ENCODE results near the gene HARBI1. TPM values are rescaled to one million over a fixed set of nuclear protein-coding genes. Genes with fewer than 3 reads are reported as not detected.

HARBI1 gene
- total RNA-seq, 1 experiment from 2014 or later: 6.3 TPM

DNA sequence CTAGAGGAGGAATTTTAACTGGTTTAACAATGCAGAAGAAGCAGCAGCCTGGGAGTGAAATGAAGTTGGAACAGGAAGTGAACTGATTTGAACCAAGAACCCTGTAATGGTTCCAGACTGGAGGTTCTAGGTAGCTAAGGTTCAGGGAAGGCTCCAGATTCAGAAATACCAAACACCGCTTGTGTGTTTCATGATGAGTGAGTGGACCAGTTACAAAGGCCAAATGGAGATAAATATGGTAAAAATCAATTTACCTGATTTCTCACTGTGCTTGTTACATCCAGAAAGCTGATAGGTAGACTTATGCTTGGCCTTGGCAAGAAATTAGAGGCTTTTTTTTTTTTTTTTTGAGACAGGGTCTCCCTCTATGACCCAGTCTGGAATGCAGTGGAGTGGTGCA is 13.2 kb upstream of the HARBI1 start:
- no peaks in the 10 kb centered on the region for H3K9me3 Mint-ChIP-seq
- Histone ChIP-seq H2BK20ac (ENCODE audit: low read depth, low read length, poor library complexity, severe bottlenecking) (no peak overlapping the region), H3K23ac (ENCODE audit: insufficient read length, low read depth, low read length) (no peak overlapping the region), H3K18ac (ENCODE audit: insufficient read length, low read depth, low read length) (no peak overlapping the region), H3K27ac (ENCODE audit: insufficient read length, low read depth, low read length) (no peak overlapping the region), H3K4me1 (ENCODE audit: insufficient read depth, low read length) (no peaks in the 10 kb centered on the region), H3K79me1 (ENCODE audit: insufficient read depth, low read depth, low read length, poor library complexity, severe bottlenecking) (no peaks in the 10 kb centered on the region), H3K14ac (ENCODE audit: insufficient read depth, low read length) (no peak overlapping the region), H3K56ac (ENCODE audit: insufficient read length, low read depth, low read length) (no peak overlapping the region), H3K79me2 (ENCODE audit: insufficient read depth, low read length) (no peaks in the 10 kb centered on the region), H3K27me3 (ENCODE audit: insufficient read depth, low read length) (no peaks in the 10 kb centered on the region), H3K23me2 (ENCODE audit: insufficient read length, low read depth, low read length, poor library complexity, severe bottlenecking) (no peaks in the 10 kb centered on the region), H3T11ph (ENCODE audit: low read length) (no peak overlapping the region), H2BK15ac (ENCODE audit: low read depth, low read length) (no peak overlapping the region), H2BK12ac (ENCODE audit: insufficient read length, low read depth, low read length) (no peak overlapping the region), H4K5ac (ENCODE audit: insufficient read length, low read depth, low read length) (no peak overlapping the region), H3K9me3 (ENCODE audit: control insufficient read depth, low read depth, low read length) (no peaks in the 10 kb centered on the region), H4K20me1 (ENCODE audit: control insufficient read depth, insufficient read depth, insufficient read length) (no peaks in the 10 kb centered on the region), H2AFZ (ENCODE audit: low read length) (no peak overlapping the region), H4K91ac (ENCODE audit: insufficient read length, low read depth, low read length) (no peak overlapping the region), H2BK5ac (ENCODE audit: insufficient read length, low read length) (no peak overlapping the region), H3K9ac (ENCODE audit: extremely low read depth, insufficient read length, low read length) (no peak overlapping the region), H4K8ac (replicated peaks; ENCODE audit: insufficient read length, low read depth, low read length) (no peak overlapping the region), H2AK5ac (ENCODE audit: insufficient read length, low read length) (no peak overlapping the region), H2BK120ac (ENCODE audit: low read depth, low read length, poor library complexity, severe bottlenecking) (no peak overlapping the region), H3K4ac (ENCODE audit: low read depth, low read length) (no peak overlapping the region), H3K4me2 (ENCODE audit: insufficient read depth, insufficient read length, low read length) (no peak overlapping the region)
- DNase-seq: no peak
- no CpG with 5 or more reads among the region's 1 CpG for WGBS (ENCODE audit: extremely low coverage, insufficient read length, low lambda C conversion rate)
- H3K4me1 Mint-ChIP-seq: peaks cover 4% of the 10 kb centered on the region in 2 experiments; a peak in 2 of 4 replicates
- TF ChIP-seq CTCF (conservative IDR thresholded peaks at IDR 0.05): no peak
- no peaks in the 10 kb centered on the region for H3K27me3 Mint-ChIP-seq (ENCODE audit: low read depth)
- no peak overlapping the region for H3K4me3 Mint-ChIP-seq
- H3K27ac Mint-ChIP-seq: no peak overlapping the region
- H3K36me3 Mint-ChIP-seq (ENCODE audit: insufficient read depth in 1 of 3, low read depth in 3 of 3): peaks cover 6 to 32% (median 25%) of the 10 kb centered on the region in 3 experiments
